ENCODE data around the gene ZNF382.

GRCh38 chr19:36604656-36605100 is 435 bp upstream of the ZNF382 start:
- TF ChIP-seq CTCF (IDR thresholded peaks at IDR 0.05) = no peak
- no peak for TF ChIP-seq POLR2A (IDR thresholded peaks at IDR 0.05)

All from esophagus squamous epithelium (tissue), 4 donors.